ENCODE data around the gene MACROH2A2.
"Not testable (repeated sequence)": the region's sequence is repeated elsewhere in the genome, so short reads cannot be mapped to it uniquely, and the experiment has no call there.

MACROH2A2 gene

DNA sequence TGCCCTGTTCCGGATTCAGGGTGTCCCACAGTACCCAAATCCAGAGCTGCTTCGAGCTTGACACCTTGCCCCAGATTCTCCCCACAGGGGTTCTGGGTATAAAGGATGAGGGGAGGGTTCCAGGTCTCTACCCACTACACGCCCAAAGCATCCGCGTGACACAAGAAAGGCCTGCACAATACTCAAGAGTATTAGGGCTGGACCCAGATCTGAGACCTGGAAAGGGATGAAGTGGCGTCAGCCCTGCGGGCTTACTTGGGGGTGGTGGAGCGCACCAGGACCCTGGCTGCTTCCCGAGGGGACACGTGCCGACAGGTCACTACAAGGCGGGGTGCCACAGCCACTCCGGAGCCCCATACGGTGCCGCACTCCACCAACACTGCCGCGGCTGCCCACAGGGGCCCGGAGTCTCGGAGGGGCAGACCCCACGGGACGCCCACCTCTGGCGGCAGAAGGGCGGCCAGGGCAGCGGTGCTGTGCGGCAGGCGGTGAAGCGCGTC, 92.6 kb downstream of the MACROH2A2 start:
- Histone ChIP-seq H3K27ac (peak overlapping the region; percentile 75 to 97 (median 94)), H3K4me3 (peak overlapping the region; percentile 59 to 90 (median 82))

DNA sequence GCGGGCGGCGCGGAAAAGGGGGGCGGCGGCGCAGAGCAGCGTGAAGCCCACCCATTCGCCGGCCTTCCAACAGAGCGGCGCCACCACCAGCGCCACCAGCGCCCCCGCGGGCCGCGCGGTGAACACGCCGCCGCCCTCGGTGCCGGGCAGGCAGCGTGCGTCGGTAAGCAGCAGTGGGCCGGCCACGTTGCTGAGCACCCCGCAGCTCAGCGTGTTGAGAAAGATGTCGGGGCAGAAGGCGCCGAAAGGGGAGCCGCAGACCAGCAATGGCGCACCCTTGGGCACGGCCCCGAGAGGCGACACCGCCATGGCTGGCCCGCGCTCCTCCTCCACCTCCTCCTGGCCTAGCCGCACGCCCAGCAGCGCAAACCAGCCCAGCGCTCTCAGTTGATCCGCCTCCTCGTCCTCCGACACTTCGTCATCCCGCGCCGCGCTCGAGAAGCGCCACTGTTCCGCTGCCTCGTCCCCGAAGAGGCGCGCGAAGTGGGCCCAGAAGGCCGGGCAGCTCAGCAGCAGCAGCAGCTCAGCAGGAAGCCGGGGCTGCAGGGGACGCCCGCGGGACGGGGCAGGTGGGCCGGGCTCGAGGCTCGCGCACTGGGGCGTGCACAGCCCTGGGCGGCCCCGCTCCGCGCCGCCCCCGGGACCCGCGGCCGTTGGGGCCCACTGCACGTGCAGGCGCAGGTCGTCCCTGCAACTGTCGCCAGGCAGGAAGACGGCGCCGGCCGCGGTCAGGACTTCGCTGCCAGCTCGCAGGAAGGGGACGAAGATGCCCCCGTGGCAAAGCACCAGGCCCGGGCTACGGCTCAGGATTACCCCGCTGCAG, 93.2 kb downstream of the MACROH2A2 start:
- H3K4me3 ChIP-seq = peak overlapping the region; percentile 59 to 90 (median 82)

DNA sequence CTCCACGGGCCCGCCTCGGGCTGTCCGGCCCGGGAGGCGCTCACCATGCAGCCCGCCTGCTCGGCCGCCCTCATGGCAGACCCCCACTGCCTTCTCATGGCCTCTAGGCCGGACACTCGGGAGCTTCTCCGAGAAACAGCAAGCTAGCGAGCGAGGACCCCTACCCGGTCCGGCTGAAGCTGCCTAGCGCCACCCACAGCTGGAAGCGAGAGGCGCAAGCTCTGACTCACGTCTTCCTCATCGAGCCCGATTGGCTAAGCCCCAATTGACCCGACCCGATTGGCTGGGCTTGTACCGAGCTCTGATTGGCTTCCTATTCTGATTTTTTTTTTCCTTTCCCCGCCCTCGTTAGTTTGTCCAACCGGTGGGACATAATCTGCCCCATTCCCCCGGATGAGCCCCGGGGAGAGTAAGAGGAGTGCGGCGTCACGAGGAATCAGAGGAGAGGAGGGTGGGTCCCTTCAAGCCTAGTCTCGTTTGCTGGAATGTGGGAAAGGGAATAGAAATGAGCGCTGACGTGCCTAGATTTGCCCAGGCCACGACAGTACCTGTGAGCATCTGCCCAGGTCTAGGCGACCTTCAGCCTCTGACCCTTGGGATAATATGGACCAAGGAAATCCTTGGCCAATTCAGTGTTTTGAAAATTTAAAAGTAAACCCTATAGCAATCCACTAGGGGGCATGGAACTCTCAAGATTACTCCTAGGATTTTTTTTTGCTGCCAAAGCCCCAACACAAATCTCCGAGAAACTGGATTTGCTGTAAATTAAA, 94.0 kb downstream of the MACROH2A2 start, which contains the start of gene TYSND1:
TYSND1 (minus strand) TSS at position 212 of the 770 bp plus-strand sequence; CDS start at position 98, 114 bp downstream.
- peak within 1 kb of the TSS; percentile 59 to 90 (median 82) for H3K4me3 ChIP-seq
- peak within 1 kb of the TSS; percentile 75 to 97 (median 94) for H3K27ac ChIP-seq

More for the DNA sequence above, 93.2 kb downstream of the MACROH2A2 start:
- H3K27ac ChIP-seq = peak overlapping the region; percentile 75 to 97 (median 94)

DNA sequence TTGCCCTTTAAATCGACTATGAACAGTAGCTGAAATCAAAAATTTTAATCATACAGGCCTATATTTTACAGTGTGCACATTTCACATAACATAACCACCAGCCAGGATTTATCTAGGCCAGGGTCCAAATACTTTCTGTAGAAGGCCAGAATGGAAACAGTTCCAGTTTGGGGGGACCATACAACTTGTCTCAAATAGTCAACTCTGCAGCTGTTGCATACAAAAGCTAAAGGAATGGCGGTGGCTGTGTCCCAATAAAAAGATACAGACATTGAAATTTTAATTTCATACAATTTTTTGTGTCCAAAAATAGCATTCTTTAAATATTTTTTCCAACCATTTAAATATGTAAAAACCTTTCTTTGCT, 94.6 kb downstream of the MACROH2A2 start:
- Histone ChIP-seq H3K4me3 (peak overlapping the region in 3 of 7 experiments; percentile 62 to 90 (median 86)), H3K27ac (peak overlapping the region in 20 of 21 experiments; percentile 13 to 97 (median 94))

DNA sequence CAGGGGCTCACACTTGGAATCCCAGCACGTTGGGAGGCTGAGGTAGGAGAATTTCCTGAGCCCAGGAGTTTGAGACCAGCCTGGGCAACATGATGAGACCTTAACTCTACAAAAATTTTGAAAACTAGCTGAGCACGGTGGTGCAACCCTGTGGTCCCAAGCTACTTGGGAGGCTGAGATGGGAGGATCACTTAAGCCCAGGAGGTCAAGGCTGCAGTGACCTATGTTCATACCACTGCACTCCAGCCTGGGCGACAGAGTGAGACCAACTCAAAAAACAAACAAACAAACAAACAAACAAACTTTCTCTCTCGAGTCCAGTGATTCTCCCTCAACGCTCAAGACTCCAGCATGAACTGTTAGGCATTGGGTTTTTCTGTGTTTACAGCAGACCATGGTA, 95.9 kb downstream of the MACROH2A2 start:
- H3K27ac ChIP-seq = no peak overlapping the region
- H3K4me3 ChIP-seq = no peak overlapping the region

DNA sequence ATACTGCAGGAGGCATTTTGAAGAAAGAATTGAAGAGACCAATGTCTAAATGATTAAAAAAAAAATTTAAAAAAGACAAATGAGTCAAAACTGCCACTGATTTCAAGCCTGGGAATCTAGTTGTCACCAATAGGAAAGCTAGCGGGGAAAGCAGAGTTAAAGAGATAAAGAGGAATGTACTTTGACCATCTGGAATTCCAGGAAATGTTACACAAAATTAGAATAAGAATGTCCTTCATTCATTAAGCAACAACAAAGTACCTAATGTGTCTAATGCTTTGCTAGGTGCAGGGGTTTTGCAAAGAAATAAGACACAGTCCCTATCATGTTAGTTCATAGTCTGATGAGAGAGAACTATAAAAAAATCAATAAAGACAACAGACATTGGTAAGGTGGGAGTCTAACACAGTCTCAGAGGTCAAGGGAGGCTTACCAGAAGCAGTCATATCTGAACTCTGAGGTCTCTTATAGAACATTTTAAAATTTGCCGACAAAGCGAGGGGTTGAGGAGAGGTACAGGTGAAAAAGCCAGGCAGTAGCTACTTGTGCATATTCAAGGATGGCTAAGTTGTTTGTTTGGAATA, 102.7 kb downstream of the MACROH2A2 start:
- no peak overlapping the region for H3K27ac ChIP-seq
- H3K4me3 ChIP-seq = no peak overlapping the region

DNA sequence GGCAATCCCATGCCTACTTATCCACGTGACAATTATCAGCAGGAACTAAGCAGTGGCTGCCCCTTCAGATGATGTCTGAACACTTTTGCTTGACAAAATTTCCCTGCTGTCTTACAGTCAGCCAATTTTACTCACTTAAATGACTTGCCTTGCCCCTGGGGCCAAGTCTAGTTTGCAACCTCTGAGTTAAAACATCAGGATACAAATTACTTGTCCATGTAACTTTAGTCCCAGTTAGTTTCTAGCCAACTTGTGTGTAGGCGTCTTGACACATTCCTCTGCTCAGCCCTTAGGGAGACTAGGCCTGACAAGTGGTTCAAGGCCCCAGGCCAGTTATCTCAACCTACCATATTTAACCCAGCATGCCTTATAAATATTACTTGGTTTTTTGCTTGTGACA, 105.5 kb downstream of the MACROH2A2 start:
- H3K27ac ChIP-seq = no peak overlapping the region
- H3K4me3 ChIP-seq = no peak overlapping the region

DNA sequence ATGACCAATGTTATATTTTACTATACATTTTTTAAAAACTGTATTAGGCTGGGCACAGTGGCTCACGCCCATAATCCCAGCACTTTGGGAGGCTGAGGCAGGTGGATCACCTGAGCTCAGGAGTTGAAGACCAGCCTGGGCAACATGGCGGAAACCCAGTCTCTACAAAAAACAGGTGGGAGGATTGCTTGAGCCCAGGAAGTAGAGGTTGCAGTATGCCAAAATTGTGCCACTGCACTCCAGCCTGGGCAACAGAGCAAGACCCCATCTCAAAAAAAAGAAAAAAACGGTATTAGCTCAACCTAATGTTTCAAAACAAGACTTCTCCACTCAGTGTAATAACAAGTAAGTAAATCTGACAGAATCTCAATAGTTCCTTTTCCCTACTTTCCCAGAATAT, 106.7 kb downstream of the MACROH2A2 start:
- H3K4me3 ChIP-seq = not testable (repeated sequence)

DNA sequence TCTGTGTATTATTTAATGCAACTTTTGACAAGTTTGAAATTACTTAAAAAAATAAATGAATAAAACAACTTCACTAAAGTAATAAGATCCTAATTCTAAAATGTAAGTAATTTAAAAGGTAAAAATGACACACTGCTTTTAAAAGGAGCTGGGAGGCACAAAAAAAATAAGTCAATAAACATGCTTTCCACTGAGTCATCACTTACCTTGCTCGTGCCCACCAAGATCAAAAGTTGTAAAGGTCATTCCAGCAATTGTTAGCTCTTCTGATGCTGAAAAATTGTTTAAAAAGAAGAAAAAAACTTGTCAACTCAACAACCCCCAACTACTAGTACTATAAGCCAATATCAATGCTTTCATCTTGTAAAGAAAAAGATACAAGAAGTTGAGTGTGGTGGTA, 108.2 kb downstream of the MACROH2A2 start:
- no peak overlapping the region for H3K27ac ChIP-seq
- no peak overlapping the region for H3K4me3 ChIP-seq

More for the DNA sequence above, 106.7 kb downstream of the MACROH2A2 start:
- H3K27ac ChIP-seq = not testable (repeated sequence)
